ENCODE results near the gene MAP4.
"Not testable (repeated sequence)": the region's sequence is repeated elsewhere in the genome, so short reads cannot be mapped to it uniquely, and the experiment has no call there.

The MAP4 gene

DNA sequence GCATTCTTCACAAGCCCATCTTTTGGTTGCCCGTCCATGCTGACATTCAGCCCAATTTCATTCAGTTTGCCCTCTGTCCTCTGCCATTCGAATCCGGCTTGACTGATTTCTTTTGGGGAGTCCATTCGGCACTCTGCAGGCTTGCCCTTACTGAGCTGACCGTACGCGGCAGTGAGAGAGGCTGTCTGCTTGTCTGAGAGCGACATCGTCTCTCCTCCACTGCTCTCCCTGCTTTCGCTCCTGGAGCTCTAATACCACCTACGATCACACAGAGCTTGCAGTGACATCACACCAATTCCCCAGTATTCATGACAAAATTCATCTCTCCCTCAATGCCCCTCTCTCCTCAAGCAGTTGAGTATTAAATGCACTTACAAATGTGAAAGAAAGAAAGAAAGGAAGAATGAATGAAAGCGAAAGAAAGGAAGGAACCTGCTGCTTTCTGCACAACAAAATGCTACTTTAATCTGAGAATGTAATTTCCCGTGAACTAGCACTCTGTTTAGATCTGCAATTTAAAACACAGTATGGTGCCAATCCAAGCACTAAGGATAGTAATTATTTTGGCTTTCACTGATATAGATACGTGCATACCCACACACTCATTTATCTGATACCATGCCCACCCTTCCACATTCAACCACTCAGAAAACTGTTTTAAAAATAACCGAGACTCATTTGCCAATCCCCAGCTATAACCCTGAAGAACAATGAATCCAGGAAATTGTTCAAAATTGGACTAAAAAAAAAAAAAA lies 123.8 kb downstream of the MAP4 start:
- no peak for DNase-seq (ENCODE audit: low read depth)

DNA sequence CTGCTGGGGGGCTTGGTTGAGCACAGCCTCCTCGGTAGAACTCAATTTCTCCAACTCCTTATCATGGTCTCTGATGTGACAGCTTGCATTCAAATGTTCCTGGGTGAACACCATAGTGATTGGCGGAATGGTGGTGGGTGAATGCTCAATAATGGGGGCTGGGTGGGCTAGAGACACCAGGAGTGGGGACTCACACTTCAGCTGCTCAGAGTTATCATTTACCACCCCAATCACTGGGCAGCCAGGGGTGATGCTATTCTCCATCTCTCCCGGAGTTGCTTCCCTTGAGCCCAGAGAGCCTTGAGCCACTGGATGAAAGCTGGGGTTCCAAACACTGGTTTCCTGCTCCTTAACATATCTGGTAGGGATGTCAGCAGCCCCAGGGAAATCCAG lies 124.6 kb downstream of the MAP4 start:
- DNase-seq (ENCODE audit: low read depth), result no peak

DNA sequence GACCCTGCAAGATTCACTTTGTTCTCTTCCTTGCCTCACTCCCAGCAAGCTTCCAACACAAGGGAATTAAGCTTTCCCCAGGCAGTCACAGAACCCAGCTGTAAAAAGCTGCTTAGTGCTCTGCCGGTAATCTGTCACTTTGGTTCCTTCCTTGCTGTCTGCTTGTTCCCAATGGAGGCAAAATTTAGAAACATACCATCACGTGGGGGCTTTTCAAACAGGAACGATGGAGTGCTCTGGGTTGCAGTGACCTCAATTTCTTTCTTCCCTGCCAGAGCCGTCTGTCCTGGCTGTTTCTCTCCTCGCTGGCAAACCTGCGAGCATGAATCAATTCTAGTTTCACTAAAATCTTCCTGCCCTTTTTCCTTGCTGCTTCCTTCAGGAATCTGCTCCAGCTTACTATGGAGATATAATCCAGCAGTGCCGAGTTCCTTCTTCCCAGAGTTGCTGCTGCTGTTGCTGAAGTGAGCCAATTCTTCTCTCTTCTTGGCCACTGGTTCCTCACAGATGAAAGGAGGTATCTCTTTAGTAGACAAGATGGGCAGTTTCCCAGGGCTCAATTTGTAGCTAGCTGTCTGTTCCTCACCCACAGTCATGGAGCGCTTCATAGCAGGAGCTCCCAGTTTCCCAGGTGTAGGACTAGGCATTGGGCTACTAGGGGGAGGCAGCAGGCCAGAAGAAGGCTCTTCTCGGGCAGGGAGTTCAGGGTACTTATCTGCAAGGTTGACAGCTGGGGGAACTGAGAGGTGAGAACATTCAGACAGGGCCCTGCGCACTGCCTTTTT lies 125.2 kb downstream of the MAP4 start:
- DNase-seq (ENCODE audit: low read depth), result no peak

DNA sequence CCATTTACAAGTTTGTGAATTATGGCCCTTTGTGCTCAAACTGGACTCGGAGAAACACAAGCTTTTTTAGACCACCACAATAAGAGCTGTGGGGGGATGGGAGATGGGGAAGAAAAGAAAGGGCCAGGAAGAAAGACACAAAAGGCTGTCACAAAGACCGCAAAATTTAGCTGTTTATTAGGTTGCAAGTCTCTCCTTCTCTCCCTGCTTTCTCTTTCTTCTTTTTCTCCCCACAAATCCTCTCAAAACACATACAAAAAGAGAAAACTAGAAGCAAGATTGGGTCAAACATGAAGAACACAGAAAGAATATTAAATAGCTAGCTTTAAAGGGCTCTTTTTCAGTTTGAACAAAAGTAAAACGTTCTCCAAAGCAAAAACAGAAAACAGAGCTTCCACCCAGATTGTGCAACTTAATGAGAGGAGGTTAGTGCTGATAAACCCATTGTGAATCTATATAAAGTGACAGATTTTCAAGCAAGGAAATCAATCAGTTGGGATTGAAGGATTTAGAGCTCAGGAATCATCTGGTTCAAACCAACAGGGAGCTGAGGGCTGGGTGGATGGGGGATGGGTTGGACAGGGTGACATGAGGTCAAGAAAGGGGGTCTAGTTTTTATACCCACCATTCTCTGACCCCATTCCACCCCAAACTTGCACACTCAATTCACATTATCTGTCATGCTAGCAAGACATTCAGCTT lies 125.9 kb downstream of the MAP4 start:
- DNase-seq (ENCODE audit: low read depth), result no peak

DNA sequence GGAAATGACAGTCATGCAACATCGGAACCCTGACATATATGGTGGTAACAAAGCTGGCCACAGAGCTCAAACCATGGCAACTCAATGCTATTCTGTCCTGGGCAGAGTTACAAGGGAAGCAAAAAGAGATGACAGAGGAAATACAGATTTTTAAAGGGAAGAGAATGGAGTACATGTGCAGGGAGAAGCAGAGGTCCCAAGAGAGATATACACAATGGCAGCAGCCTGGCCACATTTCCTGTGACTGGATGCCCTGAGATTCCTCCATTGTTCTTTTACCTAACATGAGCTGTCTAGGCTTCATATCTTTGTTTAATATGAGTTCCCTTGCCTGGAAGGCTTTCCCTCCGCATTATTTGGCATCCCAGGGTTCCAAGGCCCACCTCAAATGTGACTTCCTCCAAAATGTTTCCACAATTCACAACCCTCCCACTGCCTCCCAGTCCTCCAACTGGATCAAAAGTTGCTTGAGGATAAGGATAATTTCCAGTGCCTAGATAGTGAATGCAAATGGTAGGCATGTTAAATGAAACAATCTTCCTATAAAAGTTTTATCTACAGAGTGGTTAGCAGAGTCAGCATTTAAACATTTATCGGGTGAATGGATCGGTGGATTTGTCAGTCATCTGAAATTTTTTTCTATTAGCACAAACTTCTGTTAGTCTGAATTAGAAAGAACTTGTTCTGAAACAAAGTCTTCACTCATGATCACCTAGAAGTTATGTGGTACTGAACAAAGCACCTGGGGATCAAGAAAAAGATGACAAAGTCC lies 127.0 kb downstream of the MAP4 start:
- DNase-seq (ENCODE audit: low read depth), result no peak

DNA sequence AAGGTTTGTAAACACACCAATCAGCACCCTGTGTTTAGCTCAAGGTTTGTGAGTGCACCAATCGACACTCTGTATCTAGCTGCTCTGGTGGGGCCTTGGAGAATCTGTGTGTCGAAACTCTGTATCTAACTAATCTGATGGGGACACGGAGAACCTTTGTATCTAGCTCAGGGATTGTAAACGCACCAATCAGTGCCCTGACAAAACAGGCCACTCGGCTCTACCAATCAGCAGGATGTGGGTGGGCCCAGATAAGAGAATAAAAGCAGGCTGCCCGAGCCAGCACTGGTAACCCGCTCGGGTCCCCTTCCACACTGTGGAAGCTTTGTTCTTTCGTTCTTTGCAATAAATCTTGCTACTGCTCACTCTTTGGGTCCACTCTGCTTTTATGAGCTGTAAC lies 128.2 kb downstream of the MAP4 start:
- not testable (repeated sequence) for DNase-seq (ENCODE audit: low read depth)

DNA sequence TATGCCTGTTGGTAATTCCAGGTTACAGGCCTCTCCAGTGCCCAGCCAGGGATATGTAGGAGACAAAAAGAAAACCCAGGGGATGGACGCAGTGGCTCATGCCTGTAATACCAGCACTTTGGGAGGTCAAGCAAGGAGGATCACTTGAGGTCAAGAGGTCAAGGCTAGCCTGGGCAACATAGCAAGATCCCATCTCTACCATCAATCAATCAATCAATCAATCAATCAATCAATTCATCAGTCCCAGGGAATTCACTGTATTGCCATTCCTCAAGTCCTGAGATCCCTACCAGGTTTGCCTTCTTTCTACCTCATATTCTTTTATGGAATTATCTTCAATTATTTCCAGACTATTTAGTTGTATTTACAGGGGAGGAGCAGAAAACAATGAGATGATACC lies 131.0 kb downstream of the MAP4 start:
- no peak for DNase-seq (ENCODE audit: low read depth)

DNA sequence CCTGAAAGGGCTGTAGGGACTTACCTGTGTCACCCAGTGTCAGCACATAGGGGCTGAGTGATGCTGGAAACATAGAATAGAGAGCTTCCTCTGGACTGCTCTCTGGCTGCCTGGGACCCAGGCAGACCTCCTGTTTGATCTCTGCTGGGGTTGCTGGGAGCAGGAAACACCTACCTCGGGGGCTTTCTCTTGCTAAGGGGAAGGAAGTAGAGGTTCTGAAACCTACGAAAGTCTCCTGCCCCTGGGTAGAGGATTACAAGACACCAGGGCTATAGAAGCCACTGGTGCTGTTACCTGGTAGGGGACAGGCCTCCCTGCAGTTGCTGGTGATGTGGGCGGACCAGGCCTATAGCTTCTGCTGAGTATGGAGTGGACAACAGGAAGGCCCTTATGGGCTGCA lies 131.6 kb downstream of the MAP4 start:
- DNase-seq (ENCODE audit: low read depth), result no peak

DNA sequence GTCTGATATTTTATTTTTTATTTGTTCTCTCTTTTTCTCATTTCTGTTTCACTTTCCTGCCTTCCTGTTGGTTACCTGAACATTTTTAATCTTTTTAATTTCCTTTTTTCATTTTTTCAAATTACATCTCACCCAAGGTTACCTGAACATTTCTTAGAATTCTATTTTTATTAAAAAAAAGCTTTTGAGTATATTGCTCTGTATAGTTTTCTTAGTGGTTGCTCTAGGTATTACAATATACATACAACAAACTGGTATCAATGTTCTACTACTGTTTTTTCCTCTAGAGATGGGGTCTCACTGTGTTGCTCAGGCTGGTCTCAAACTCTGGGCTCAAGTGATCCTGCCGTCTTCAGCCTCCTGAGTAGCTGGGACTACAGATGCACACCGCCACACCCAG lies 133.9 kb downstream of the MAP4 start:
- DNase-seq (ENCODE audit: low read depth), result no peak

DNA sequence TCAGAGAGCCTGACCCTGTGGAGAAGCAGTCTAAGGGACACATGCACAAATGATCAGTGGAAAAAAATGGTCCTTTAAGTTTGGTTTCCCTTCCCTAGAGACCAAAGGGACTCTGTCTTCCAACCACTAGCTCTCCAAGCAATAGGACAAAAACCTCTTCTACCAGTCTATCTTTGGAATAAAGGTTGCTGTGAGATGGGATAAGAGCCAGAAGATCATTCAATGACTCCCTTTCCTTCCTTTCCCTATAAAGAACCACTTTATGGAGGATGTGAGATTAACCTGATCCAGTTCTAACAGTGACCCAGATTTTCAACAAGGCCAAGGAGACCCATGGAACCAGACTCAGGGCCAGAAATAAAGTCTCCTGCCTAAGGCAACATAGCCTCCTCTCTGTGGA lies 138.5 kb downstream of the MAP4 start:
- no peak for DNase-seq (ENCODE audit: low read depth)

DNA sequence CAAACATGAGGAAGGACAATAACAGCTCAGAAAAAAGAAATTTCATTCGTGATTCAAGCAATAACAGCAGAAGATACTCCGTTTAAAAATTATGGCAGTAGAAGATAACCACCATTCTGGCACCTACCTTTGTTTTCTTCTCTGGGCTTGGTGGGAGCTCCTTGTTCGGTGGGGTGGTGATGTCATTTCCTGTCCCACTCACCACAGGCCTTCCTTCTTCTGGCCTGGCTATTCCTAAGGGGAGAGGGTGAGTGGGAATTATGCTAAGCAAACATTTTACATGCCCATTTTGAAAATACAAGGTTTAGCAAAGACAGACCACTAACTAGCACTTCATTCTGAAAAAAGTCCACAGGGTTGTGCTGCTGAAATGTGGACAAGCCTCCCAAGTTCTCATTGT lies 138.9 kb downstream of the MAP4 start:
- DNase-seq (ENCODE audit: low read depth), result no peak

DNA sequence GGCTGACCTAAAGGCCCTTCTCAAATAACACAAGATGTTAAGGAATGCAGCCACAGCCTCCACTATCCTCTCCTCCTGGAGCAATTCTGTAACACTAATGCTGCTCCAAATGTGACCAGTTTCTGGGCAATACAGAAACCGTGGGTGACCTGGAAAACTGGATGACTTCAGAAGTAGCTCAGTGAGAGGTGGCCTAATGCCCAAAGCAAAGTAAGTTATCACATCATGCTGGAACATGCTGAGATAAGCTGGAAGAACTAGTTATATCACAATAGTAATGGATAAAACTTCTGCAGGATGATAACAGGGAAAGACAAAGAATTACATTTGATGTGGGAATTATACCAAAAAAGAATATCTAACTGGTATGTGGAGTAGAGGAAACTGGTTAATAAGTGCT lies 141.3 kb downstream of the MAP4 start:
- no peak for DNase-seq (ENCODE audit: low read depth)

DNA sequence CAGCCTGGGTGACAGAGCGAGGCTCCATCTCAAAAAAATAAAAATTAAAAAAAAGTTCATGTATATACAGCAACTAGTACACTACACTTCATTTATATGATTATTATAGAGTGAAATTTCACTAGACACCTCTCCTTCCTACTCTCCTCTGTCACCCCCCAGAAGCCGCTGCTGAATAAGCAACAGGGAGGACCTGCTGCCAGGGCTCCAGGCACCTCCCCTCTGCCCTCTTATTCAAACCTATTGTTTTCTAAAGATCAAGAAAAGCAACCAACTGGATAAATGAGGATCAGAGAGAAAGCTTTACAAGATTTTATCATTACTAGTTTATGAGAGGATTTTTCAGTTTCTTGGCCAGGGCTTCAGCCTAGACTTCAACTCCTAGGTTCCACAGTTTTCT lies 141.8 kb downstream of the MAP4 start:
- no peak for DNase-seq (ENCODE audit: low read depth)

DNA sequence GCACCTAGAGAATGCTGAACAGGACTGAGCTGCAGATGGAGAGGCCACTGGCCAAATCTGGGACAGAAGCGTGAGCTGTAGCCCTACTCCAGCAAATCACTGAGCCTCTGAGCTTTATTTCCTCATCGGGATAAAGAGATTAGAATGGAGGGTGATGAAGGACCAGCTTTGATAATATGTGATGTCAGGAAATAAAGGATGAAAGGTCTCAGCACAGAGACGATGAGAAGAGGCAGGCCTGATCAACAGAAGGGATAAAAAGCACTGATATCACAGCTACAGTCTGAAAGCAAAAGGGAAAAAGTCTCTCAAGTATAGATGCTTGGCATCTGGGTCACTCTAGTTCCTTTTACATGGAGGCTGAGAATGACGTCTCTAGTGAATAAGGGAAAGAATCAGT lies 143.3 kb downstream of the MAP4 start:
- DNase-seq (ENCODE audit: low read depth), result no peak

DNA sequence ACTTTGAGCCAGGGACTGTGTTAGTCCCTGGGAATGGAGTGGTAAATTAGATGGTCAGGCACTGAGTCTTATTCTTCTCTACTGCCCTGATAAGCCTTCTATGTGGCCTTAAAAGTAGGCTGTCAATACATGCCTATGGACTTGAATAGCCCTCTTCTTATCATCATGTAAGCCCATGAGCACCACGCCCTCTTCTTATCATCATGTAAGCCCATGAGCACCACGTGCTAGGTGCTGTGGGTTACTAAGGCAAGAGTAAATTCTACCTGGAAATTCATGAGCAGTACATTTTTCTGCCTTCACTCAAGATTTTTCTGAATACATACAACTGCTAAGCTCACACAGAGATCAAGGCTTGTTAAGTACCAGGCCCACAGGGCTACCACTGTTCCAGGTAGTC lies 144.8 kb downstream of the MAP4 start:
- DNase-seq (ENCODE audit: low read depth), result no peak

DNA sequence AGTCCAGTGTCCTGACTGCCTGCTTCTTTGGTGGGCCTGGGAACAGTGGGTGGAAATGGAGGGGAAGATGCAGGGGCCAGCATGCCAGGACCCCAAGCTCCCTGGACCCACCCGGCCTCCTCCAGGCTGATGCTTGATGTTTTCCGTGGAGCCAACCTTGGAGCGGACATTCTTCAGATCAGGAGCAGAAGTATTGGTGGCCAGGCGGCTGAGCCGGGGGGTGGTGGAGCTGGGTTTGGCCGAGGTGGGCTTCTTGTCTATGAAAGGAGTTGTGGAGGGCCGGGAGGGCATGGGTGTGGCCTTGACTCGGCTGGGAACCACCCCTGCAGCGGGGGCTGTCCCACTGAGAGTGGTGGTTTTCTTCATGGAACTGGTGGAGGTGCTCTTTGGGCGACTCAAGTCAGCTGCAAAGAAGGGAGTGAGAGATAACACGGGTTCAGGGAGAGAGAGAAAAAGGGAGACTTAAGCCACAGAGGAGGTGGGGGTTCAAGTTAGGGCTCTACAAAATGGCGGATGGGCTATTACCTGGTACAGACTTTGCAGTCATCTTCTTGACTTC lies 145.4 kb downstream of the MAP4 start:
- no peak for DNase-seq (ENCODE audit: low read depth)

DNA sequence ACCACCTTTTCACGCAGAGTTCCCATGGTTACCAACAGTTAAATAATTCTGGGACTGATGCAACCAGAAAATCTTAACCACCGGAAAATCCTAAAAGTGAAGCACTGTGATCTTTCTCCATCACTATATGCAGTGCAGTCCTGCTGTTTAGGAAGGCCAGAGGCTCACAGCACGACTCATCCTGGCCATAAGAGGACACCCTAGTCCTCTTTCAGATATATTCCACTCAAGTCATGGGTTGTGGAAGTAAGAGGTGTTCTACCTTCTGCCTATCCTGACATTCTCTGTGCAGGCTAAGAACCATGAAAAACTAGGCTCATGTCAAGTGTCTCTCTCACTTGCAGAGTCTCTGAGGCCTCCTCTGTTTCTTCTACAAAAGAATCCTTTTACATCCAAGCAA lies 146.1 kb downstream of the MAP4 start:
- DNase-seq (ENCODE audit: low read depth), result no peak

DNA sequence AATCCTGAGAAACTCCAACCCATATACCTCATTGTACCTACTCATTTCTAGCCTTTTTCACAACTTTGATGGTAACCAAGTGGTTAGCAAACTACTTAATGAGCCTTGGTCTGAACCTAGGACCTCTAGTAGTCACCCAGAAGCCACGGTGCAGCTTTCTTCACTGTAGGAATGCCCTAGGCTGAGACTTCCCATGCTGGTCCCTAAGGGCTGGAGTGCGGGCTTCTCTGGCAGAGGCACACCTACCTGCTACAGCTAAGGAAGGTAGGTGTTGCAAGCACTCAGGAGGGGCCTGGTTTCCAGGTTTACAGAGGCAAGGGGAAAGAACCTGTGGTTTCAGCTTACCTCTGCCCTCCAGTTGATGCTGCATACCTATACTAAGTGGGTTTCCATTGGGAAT lies 147.9 kb downstream of the MAP4 start:
- DNase-seq (ENCODE audit: low read depth), result no peak

DNA sequence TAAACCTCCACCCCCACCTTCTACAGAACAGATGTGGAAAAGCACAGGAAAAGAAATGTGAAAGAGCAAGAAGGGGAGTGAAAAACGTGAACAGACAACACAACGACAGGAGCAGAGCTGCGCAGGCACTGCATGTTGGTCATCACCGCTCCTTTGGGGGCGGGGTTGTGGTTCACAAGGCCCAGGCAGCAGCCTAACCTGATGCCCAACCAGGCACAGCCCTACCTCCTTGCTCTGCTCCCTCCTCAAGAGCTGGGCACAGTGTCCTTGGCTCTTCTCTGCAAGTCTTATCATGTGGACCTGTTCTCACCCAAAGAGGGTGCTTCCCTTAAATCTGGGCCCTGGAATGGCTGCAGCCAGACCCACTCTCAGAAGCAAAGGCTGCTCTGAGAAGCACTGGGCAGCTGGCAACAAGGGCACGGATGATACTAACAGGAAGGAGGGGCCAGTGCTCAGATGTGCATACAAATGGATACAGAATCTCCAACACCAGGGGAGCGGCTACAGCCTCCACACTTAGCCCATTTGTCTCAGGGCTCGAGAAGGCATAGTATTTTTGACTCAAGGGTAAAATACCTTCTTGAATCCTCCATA lies 148.7 kb downstream of the MAP4 start:
- no peak for DNase-seq (ENCODE audit: low read depth)

DNA sequence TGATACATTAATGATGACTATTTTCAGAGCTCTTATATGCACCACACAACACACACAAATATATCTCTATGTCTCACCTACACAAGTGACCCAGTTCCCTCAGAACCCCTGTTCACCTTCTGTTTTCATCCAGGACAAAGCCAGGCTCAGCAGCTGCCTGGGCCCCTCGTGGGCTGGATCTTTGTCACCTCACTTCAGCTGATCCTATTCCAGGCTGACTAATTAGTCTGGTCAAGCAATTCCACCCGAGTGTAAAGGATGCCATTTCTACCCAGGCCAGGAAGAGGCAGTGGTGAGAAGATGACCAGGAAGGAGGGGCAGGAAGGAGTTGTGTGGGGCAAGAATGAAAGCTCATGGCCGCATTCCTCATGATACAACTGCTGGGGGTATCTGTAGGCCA lies 151.0 kb downstream of the MAP4 start:
- no peak for DNase-seq (ENCODE audit: low read depth)

DNA sequence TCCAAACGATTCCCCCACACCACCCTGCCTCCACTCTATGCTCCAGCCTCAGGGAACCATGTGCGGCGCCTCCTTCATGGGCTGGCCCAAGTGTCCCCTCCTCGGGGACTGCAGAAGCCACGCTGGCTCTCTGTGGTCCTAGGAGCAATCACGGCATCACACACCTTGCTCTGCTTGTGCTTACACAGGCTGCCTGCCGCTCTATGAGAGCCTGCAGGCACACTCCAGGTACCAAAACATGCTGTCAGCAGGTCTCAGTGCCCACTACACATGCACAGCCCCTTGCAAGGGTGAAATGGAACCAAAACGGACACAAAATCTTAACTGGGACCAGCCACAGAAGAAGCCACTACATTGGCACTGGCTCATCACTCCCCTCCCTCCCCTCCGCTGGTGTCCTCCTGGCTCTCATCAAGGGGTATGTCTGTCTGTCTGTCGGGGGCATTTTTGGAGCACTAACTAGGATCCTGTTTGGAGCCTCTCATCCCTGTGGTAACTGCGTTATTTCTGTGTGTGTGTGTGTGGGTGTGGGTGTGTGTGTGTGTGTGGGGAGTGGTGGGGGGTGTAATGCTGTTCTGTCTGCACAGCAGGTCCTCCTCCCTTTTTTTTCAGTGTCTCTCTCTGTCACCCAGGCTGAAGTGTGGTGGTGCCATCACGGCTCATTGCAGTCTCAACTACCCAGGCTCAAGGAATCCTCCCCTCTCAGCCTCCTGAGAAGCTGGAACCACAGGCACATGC lies 152.7 kb downstream of the MAP4 start:
- DNase-seq (ENCODE audit: low read depth), result no peak

Measured in T follicular helper cell (primary cell).